K562 (cell line): ENCODE results near the gene PRKAG2. TPM values are rescaled to one million over a fixed set of nuclear protein-coding genes. Genes with fewer than 3 reads are reported as not detected.

Experiments used
- ATAC-seq: fragments of 200-7000 bp; cut with Tn5 transposase; 3 replicates; pipeline ENCODE4 v1.9.1; 2020; ENCODE audit warnings: moderate library complexity
- BruUV-seq: library from RNA; stranded (reverse); fragments of 400-500 nt; replicated peaks from 2 replicates; lab custom pipeline; 2021; lab: Mats Ljungman, UMichigan
- CTCF ChIA-PET: fragments of 300-600 bp; formaldehyde crosslinking; extraction: SDS; loops from one replicate; lab custom pipeline; 2021; ENCODE audit warnings: low intra/inter-chr PET ratio; lab: Yijun Ruan, JAX
- POLR2A ChIA-PET: fragments of 300-600, 350-650 bp; sonication (Branson Sonifier 250); formaldehyde crosslinking; extraction: SDS; loops from one replicate; lab custom pipeline; 2021; ENCODE audit warnings: antibody characterized with exemption, inconsistent platforms; lab: Yijun Ruan, JAX
- DNase-seq, 4 experiments: peaks; one replicate each; pipeline versions ENCODE4 v3.0.0 to v3.0.0-alpha.2; 2011 to 2018; ENCODE audit warnings: low spot score in 3 of 4, mixed read lengths in 3 of 4; ENCODE audit errors: extremely low read depth in 1 of 4
- FAIRE-seq: peaks from 2 replicates; lab custom pipeline; 2011; peaks lifted over from hg19 to GRCh38; lab: Jason Lieb, UNC
- H2AFZ ChIP-seq: 2 replicates; pipeline ENCODE4 v1.6.0; 2011; ENCODE audit warnings: low read depth, low read length, control low read depth, inconsistent platforms
- H3K27ac ChIP-seq: fragments of 200-600 bp; 3 replicates; pipeline ENCODE4 v1.8.0; 2011; ENCODE audit warnings: low read depth, mild to moderate bottlenecking, control low read depth, inconsistent platforms, low read length, moderate library complexity, mixed read lengths; ENCODE audit errors: extremely low read depth
- H3K27me3 ChIP-seq, 2 experiments: fragments of 300-600 bp in 1 of 2; 2 replicates in 1 of 2; 3 replicates in 1 of 2; pipeline versions ENCODE4 v1.6.0 to v1.8.0; 2011; ENCODE audit warnings: inconsistent platforms in 2 of 2, low read length in 2 of 2, mild to moderate bottlenecking in 1 of 2, mixed read lengths in 1 of 2, moderate library complexity in 1 of 2; ENCODE audit not compliant: control insufficient read depth in 2 of 2, insufficient read depth in 2 of 2
- H3K36me3 ChIP-seq: fragments of 300-600 bp; 3 replicates; pipeline ENCODE4 v1.8.0; 2011; ENCODE audit warnings: mild to moderate bottlenecking, low read length, inconsistent platforms; ENCODE audit not compliant: control insufficient read depth, insufficient read depth
- H3K4me1 ChIP-seq, 2 experiments: fragments of 200-600 bp in 1 of 2; replicated peaks in 1 of 2; 2 replicates in 1 of 2; 3 replicates in 1 of 2; pipeline versions ENCODE4 v1.5.1 to v1.8.0; 2011; ENCODE audit warnings: inconsistent platforms in 2 of 2, low read length in 2 of 2, mild to moderate bottlenecking in 1 of 2, mixed read lengths in 1 of 2, moderate library complexity in 1 of 2; ENCODE audit not compliant: control insufficient read depth in 2 of 2, insufficient read depth in 2 of 2
- H3K4me2 ChIP-seq: 2 replicates; pipeline ENCODE4 v1.6.1; 2011; ENCODE audit warnings: low read length, control low read depth, inconsistent platforms, mixed read lengths; ENCODE audit not compliant: insufficient read depth
- H3K4me3 ChIP-seq: fragments of 200-600 bp; sonication (generic), shearing (Covaris generic); 2 replicates; pipeline ENCODE4 v1.5.1; 2016; ENCODE audit warnings: control low read depth, inconsistent platforms
- H3K79me2 ChIP-seq: fragments of 200-600 bp; 3 replicates; pipeline ENCODE4 v1.8.0; 2011; ENCODE audit warnings: low read length, inconsistent platforms; ENCODE audit not compliant: control insufficient read depth, insufficient read depth
- H3K9ac ChIP-seq, 2 experiments: 2 replicates each; pipeline versions ENCODE4 v1.6.0 to v1.6.1; 2011; ENCODE audit warnings: low read depth in 2 of 2, low read length in 2 of 2, control low read depth in 1 of 2, inconsistent platforms in 1 of 2, mild to moderate bottlenecking in 1 of 2, mixed read lengths in 1 of 2; ENCODE audit not compliant: insufficient read depth in 1 of 2
- H3K9me1 ChIP-seq: one replicate; pipeline ENCODE4 v1.6.0; 2011; ENCODE audit warnings: inconsistent platforms, mild to moderate bottlenecking, low read length, moderate library complexity; ENCODE audit not compliant: control insufficient read depth, insufficient read depth
- H3K9me3 ChIP-seq: replicated peaks from 2 replicates; pipeline ENCODE4 v1.5.1; 2011; ENCODE audit warnings: low read depth, low read length, inconsistent platforms; ENCODE audit not compliant: control insufficient read depth, insufficient read depth
- H4K20me1 ChIP-seq: replicated peaks from 2 replicates; pipeline ENCODE4 v1.6.1; 2011; ENCODE audit warnings: low read length, inconsistent platforms, mixed read lengths; ENCODE audit not compliant: control insufficient read depth, insufficient read depth
- E2F1 ChIP-seq: sonication (generic); formaldehyde crosslinking; IDR thresholded peaks from 2 replicates; pipeline ENCODE4 v1.8.1; 2023; ENCODE audit warnings: mild to moderate bottlenecking, missing genetic modification reagents, moderate library complexity
- E2F6 ChIP-seq, 2 experiments: IDR thresholded peaks; 2 replicates each; pipeline ENCODE4 v1.6.1; 2011; ENCODE audit warnings: borderline replicate concordance in 1 of 2, control low read depth in 1 of 2, low read depth in 1 of 2, low read length in 1 of 2, mild to moderate bottlenecking in 1 of 2, mixed read lengths in 1 of 2, moderate library complexity in 1 of 2; ENCODE audit not compliant: insufficient read depth in 1 of 2, insufficient read length in 1 of 2, poor library complexity in 1 of 2, severe bottlenecking in 1 of 2; ENCODE audit errors: extremely low read depth in 1 of 2
- HBP1 ChIP-seq: fragments of 450-650 bp; formaldehyde crosslinking; IDR thresholded peaks from 2 replicates; pipeline ENCODE4 v1.4.0; 2022; ENCODE audit warnings: missing genetic modification characterization
- HMG20B ChIP-seq: fragments of 250-450 bp; sonication (Bioruptor Pico); IDR thresholded peaks from 2 replicates; pipeline ENCODE4 v1.5.0; 2021; ENCODE audit warnings: mild to moderate bottlenecking
- MITF ChIP-seq: IDR thresholded peaks from 2 replicates; pipeline ENCODE4 v1.6.1; 2014; ENCODE audit warnings: antibody characterized with exemption
- SMAD1 ChIP-seq: fragments of 150-350 bp; IDR thresholded peaks from 2 replicates; pipeline ENCODE4 v1.6.1; 2014; ENCODE audit warnings: low read length, low read depth; ENCODE audit not compliant: partially characterized antibody
- SRSF9 ChIP-seq: fragments of 200-400 bp; formaldehyde crosslinking; IDR thresholded peaks from 2 replicates; pipeline ENCODE4 v1.6.1; 2017; ENCODE audit warnings: low read depth, low read length, borderline replicate concordance
- ZBTB9 ChIP-seq: fragments of 450-650 bp; formaldehyde crosslinking; IDR thresholded peaks from 2 replicates; pipeline ENCODE4 v1.4.0; 2020; ENCODE audit warnings: mild to moderate bottlenecking, moderate library complexity
- ZFX ChIP-seq: sonication (generic); formaldehyde crosslinking; IDR thresholded peaks from 2 replicates; pipeline ENCODE4 v1.8.0; 2022; ENCODE audit warnings: mild to moderate bottlenecking, missing genetic modification reagents, moderate library complexity
- ZNF217 ChIP-seq: sonication (generic); formaldehyde crosslinking; IDR thresholded peaks from 2 replicates; pipeline ENCODE4 v1.8.0; 2022; ENCODE audit warnings: mild to moderate bottlenecking, missing genetic modification reagents
- ZNF780A ChIP-seq: fragments of 250-450 bp; sonication (Bioruptor Pico); IDR thresholded peaks from 2 replicates; pipeline ENCODE4 v1.5.0; 2021; ENCODE audit warnings: mild to moderate bottlenecking
- WGBS: fragments of 100-300 bp; shearing (Covaris generic); methylation state at CpG from one replicate; pipeline ENCODE4 v1.1.6; 2016; ENCODE audit warnings: low coverage, mixed read lengths; ENCODE audit not compliant: insufficient coverage; ENCODE audit errors: missing lambda C conversion rate; 5-methylcytosine and 5-hydroxymethylcytosine counted together
- in situ Hi-C: fragments of 300-500 bp; cut with MboI; formaldehyde crosslinking; loops from 4 replicates; pipeline ENCODE4 v1.15.0; 2018; ENCODE audit warnings: inconsistent platforms, mixed read lengths
- intact Hi-C: fragments of 100-400 bp; cut with micrococcal nuclease; formaldehyde crosslinking; loops from 2 replicates; pipeline ENCODE4 v1.14.2; 2022
- polyA plus RNA-seq, 8 experiments: library from polyadenylated mRNA; depleted of rRNA in 4 of 8; stranded (reverse) in 5 of 8; unstranded in 3 of 8; fragments of >200 nt; fragmentation: Nextera tagmentation in 2 of 8; fragmentation: Illumina TruSeq in 1 of 8; extraction: Ambion mirVana in 2 of 8; extraction: Trizol in 1 of 8; gene quantifications; 2 replicates each; pipeline versions ENCODE4 v1.2.1 to v1.2.3, GENCODE V29; 2011 to 2014; ENCODE audit warnings: inconsistent platforms in 1 of 8, missing spikeins in 1 of 8
- total RNA-seq, 7 experiments: library from RNA; depleted of rRNA in 6 of 7; stranded (reverse); fragments of >200 nt in 6 of 7; fragmentation: Illumina TruSeq in 2 of 7; extraction: Trizol in 2 of 7; gene quantifications; 2 replicates each; pipeline versions ENCODE4 v1.2.1 to v1.2.3, GENCODE V29; 2011 to 2021; ENCODE audit warnings: low replicate concordance in 1 of 7

PRKAG2 gene
- total and polyA plus RNA-seq, 9 of the 15 experiments (the other 6 are each of a cell fraction or from before 2014, with no cell fraction given) = 0.99 to 5.6 (median 3.3) TPM

DNA sequence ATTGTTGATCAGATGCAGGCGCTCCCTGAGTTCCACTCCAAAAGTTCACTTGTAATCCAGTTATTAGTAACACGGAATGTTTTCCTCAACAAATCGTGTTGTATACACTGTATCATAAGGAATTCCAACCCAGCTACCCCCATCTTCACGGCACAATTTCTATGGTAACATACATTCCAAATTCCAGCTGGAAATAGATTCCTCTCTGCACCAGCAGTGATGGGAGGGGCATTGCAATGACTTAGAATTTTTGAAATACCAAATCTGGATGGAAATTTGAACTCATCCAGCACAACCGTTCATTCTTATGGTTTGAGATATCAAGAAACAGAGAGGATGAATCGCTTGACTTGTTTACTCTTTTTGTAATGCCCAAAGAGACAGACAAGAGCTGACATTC, 318.3 kb downstream of the PRKAG2 start:
- intact Hi-C loops (no loop called here), in situ Hi-C loops (no loop called here)
- Histone ChIP-seq H4K20me1 (no peaks in the 10 kb centered on the region), H3K4me1 (peaks cover 0 to under 1% of the 10 kb centered on the region in 2 experiments; a peak in 1 of 5 replicates), H2AFZ (no peak overlapping the region), H3K9me1 (no peaks in the 10 kb centered on the region), H3K27ac (no peak overlapping the region), H3K4me3 (no peak overlapping the region), H3K27me3 (peaks cover 53 to 68% of the 10 kb centered on the region in 2 experiments; a peak in 4 of 5 replicates), H3K9me3 (no peaks in the 10 kb centered on the region), H3K36me3 (no peaks in the 10 kb centered on the region), H3K4me2 (no peak overlapping the region), H3K79me2 (no peaks in the 10 kb centered on the region), H3K9ac (no peak overlapping the region)
- CTCF ChIA-PET = no interaction called here
- DNase-seq (no peak), FAIRE-seq (no peak), ATAC-seq (no peak)
- POLR2A ChIA-PET = interaction anchor here (0.9 to 2.6 kb wide), 3 partner anchors 8 to 210 kb away, joined by 3 to 10 read pairs (median 3); no protein-coding TSS in a partner anchor
- no peak for TF ChIP-seq ZNF780A (CRISPR knock-in tag)
- no peak for TF ChIP-seq ZNF217 (CRISPR knock-in tag)
- no peak for TF ChIP-seq E2F6 (IDR thresholded peaks at IDR 0.05; ENCODE audit: borderline replicate concordance in 1 of 2, extremely low read depth in 1 of 2, insufficient read depth in 1 of 2, insufficient read length in 1 of 2, low read depth in 1 of 2, low read length in 1 of 2, poor library complexity in 1 of 2, severe bottlenecking in 1 of 2)
- no peak for TF ChIP-seq E2F1 (CRISPR knock-in tag)
- no peak for TF ChIP-seq SRSF9
- TF ChIP-seq HBP1 = no peak
- TF ChIP-seq SMAD1 = no peak
- no peak for TF ChIP-seq ZFX (CRISPR knock-in tag)
- no peak for TF ChIP-seq MITF
- TF ChIP-seq ZBTB9 = no peak
- no peak for TF ChIP-seq HMG20B
- no TSS peak for BruUV-seq
- 11% methylated on average over 6 of the region's 6 CpGs for WGBS
